ENCODE results near the gene CLEC19A.

DNA sequence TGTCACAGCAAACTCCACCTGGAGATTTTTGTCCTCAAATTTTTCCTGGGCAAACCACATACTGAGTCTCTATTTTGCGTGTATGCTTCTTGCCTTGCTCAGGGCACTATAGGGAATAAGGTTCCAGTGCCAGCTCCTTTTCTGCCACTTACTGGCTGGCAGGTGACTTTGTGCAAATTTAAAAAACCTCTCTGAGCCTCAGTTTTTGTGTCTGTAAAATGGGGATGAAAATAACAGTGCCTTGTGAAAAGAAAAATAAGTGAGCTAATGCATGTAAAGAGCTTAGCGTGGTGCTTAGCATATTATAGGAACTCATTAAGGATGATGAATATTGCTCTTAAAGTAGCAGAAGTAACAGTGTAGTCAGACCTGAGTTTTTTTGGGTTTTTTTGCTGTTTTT, 19.9 kb downstream of the CLEC19A start:
- TF ChIP-seq, protein P1, sequence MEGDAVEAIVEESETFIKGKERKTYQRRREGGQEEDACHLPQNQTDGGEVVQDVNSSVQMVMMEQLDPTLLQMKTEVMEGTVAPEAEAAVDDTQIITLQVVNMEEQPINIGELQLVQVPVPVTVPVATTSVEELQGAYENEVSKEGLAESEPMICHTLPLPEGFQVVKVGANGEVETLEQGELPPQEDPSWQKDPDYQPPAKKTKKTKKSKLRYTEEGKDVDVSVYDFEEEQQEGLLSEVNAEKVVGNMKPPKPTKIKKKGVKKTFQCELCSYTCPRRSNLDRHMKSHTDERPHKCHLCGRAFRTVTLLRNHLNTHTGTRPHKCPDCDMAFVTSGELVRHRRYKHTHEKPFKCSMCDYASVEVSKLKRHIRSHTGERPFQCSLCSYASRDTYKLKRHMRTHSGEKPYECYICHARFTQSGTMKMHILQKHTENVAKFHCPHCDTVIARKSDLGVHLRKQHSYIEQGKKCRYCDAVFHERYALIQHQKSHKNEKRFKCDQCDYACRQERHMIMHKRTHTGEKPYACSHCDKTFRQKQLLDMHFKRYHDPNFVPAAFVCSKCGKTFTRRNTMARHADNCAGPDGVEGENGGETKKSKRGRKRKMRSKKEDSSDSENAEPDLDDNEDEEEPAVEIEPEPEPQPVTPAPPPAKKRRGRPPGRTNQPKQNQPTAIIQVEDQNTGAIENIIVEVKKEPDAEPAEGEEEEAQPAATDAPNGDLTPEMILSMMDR (conservative IDR thresholded peaks at IDR 0.05 in 1 of 2, IDR thresholded peaks at IDR 0.05 in 1 of 2; ENCODE audit: extremely low read depth in 1 of 2, insufficient read depth in 1 of 2, low read depth in 1 of 2, low read length in 2 of 2): no peak
- no peak for TF ChIP-seq EZH2 (IDR thresholded peaks at IDR 0.05; ENCODE audit: borderline replicate concordance, low read length)

Measured in mammary epithelial cell (primary cell).